HG02852 (cell line): ENCODE measurements around the gene LMF1.
"Not testable (repeated sequence)": the region's sequence is repeated elsewhere in the genome, so short reads cannot be mapped to it uniquely, and the experiment has no call there.

Experiments
- ATAC-seq: cut with Tn5 transposase; IDR thresholded peaks from one replicate; pipeline ENCODE4 v1.9.1; 2021; ENCODE audit warnings: mild to moderate bottlenecking, moderate library complexity; ENCODE audit not compliant: unreplicated experiment

Gene LMF1

GRCh38 chr16:973366-973765, 2.6 kb upstream of the LMF1 start:
- ATAC-seq, result no peak

GRCh38 chr16:972316-973002, 1.7 kb upstream of the LMF1 start:
- ATAC-seq, result no peak

DNA sequence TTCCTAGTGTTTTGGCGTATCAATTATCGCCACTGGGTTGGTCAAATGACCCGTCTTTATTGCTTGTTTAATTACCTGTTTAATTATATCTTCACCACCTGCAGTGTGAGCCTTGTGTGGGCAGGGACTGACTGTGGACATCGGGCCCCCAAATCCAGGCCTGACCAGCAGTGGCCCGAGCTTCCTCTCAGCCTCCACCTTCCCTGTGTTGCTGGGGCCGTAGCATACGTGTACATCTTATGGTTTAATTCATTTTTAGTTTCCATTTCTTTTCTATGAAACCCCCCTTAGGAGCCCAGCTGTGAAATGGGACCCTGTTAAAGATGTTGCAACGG, 1.2 kb upstream of the LMF1 start:
- ATAC-seq, result no peak

DNA sequence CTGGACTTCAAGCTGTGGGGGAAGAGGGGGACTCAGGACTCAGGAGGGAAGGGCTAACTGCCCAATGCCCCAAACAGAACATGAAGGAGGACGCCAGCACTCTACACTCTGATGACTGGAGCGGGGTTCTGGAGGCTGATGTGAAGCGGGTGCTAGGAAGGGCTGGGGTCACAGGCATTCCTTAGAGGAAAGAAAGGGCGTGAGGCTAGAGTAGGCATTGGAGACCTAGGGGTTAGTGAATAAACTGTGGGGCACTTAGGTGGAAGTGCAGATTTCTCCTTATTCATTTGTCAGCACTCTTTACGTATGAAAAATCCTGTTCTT, 760 bp upstream of the LMF1 start:
- ATAC-seq, result no peak

DNA sequence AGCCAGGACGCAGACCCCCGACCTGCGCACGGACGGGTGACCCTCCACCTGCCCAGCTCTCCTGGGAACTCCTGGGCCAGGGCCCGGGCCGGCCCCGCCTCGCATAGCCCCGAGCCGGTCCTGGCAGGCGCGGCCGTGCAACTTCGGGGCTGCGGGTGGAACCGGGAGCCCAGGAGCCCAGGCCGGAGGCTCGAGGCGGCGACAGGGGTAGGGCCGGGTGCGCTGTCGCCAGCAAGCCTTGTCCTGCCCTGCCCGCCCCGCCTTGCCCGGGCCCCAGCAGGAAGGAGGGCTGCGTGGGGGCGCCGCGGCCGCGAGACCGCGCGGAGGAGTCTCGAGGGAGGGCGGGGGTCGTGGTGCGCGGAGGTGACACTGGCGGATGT, 408 bp downstream of the LMF1 start:
- ATAC-seq, result peak; percentile 26

DNA sequence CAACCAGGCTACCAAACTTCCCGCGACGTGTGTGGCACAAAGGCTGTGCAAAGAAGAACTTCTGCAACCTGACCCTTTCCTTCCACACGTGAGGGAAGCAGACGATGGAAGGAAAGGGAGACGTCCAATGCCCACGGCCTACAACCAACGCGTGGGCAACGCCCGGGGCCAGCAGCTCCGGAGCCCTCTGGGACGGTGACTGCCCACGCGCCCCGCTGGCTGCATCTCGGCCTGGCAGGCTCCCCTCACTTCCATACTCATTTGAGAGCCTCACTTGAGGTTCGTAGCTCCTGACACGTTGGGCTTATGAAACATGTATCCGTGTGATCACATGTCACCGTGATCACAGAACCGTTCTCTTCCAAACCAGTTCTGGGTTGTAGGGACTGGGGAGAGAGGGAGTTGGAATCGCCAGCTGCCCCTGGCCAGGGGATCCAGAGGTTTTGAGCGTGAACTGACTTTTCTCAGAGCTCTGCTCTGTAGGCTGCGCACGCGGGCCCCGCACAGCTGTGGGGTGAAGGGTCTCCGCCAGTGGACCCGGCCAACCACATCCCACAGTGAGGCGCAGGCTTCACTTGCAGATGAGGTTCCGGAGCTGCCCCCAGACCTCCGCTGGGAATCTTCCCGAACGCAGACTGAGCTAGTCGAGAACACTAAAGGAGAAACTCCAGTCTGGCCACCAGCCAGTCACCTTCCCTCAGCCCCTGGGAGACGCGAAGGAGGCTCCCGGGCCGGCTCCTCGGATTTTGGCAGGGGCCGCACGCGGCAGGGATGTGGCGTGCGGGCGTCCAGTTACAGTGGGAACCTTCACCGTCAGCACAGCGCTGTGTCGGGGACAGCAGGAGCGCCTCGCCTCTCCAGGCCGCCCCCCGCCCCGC, 1.0 kb downstream of the LMF1 start:
- ATAC-seq, result peak; percentile 13

- ATAC-seq, result no peak
Measured at GRCh38 chr16:968620-969019, 2.2 kb downstream of the LMF1 start.

GRCh38 chr16:967546-968295, 3.1 kb downstream of the LMF1 start:
- no peak for ATAC-seq

DNA sequence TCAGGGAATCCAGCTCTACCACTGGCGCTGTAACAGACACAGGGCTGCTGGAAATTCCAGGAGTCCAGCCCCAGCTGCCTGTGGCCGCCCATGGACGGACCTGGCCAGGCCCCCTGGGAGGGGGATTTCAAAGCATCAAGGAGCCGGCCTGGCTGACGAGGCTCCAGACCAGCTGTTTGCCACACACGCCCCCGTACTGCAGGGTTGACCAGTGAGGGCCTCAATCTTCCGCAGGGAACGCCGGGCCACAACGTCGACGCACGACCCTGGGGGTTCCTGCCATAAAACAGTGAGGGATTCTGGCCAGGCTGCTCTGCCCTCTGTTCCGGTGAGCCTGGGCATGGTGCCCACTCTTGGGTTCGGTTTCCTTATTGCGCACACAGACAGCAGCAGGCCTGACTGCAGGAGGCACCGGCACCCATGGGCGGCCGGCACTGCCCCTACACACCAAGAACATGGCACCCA, 3.7 kb downstream of the LMF1 start:
- no peak for ATAC-seq

GRCh38 chr16:966505-966904, 4.3 kb downstream of the LMF1 start:
- ATAC-seq, result no peak

- ATAC-seq, result no peak
Measured at GRCh38 chr16:966035-966434, 4.7 kb downstream of the LMF1 start.

DNA sequence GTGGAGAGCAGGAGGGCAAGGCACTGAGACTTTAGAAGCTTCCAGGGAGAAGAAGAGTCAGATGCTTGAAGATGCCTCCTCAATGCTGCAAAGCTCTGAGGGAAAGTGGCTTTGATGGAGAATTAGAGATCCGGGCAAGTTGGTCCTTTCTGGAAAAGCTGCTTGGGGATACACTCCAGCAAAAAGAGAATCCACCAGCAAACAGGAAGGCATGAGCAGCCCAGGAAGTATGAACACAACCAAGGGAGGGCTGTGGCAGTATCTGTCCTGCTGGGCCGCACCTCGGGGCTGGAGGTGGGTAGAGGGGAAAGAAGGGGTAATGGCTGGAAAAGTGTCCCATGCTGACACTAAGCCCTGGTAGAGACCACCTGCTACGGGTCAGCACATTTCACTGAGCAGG, 5.3 kb downstream of the LMF1 start:
- ATAC-seq, result no peak

- no peak for ATAC-seq
Measured at GRCh38 chr16:965036-965395, 5.8 kb downstream of the LMF1 start.

DNA sequence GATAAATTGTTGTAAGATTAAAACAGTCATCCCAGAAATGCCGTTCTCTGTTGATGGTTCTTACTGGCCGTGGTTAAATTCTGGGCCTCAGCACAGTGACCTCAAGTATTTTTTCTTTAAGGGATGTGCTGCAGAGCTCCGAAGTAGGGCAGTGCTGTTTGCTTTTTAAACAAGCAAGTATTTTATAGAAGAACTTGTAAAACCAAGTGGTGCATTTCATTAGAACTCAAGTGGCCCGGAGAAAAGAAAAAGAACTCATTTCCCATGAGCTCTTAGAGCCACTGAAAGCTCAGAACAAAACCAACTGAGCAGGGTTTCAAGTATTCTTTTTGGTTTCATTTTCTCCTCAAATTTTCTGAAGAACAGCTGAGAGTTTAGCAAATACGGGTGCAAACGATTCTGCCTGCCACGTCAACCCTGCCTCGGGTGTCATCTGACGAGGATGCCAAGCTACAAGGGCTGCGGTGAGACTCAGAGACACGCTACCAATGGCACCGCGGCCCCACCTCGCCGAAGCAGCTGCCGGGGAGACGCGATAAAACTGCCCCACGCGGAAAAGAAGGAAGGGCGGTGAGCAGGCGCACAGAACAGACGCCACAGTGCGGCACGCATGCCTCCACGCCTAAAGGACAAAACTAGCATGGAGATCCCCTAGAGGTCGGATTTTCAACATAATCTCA, 6.3 kb downstream of the LMF1 start:
- ATAC-seq, result no peak

GRCh38 chr16:963913-964312, 6.9 kb downstream of the LMF1 start:
- no peak for ATAC-seq

- no peak for ATAC-seq
Measured at GRCh38 chr16:962901-963814, 7.6 kb downstream of the LMF1 start.

DNA sequence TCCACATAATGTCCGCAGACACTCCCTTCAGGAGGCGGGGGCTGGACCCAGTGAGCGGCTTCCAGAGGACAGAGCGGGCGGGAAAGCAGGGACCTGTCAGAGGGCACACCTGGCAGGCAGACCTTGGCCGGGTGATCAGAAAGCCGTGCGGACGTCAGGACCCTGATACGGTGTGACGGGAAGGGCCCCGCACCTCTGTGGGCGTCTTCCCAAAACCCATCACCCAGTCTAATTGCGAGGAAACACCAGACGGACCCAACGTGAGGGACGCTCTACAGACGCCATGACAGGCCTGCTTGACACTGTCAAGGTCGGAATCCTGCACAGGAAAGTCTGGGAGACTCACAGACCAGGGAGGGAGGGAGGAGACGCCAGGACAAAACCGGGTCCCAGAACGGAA, 8.4 kb downstream of the LMF1 start:
- no peak for ATAC-seq

GRCh38 chr16:959232-960040, 11.3 kb downstream of the LMF1 start:
- no peak for ATAC-seq

- not testable (repeated sequence) for ATAC-seq
Measured at GRCh38 chr16:955766-956165, 15.0 kb downstream of the LMF1 start.
